SK-N-SH treated with all-trans-retinoic acid at 6 μM for 48 hours (cell line): ENCODE measurements around the gene GTPBP3.
"Not testable (repeated sequence)": the region's sequence is repeated elsewhere in the genome, so short reads cannot be mapped to it uniquely, and the experiment has no call there.

Experiments
- ATAC-seq: fragments of 200-7000 bp; cut with Tn5 transposase; 3 replicates; pipeline ENCODE4 v1.9.1; 2020; ENCODE audit warnings: mild to moderate bottlenecking, moderate library complexity
- ARNTL ChIP-seq: fragments of 450-650 bp; formaldehyde crosslinking; IDR thresholded peaks from 2 replicates; pipeline ENCODE4 v1.5.0; 2020; ENCODE audit warnings: low read depth, mild to moderate bottlenecking, moderate library complexity, borderline replicate concordance
- BACH2 ChIP-seq: fragments of 250-450 bp; sonication (Bioruptor Pico); IDR thresholded peaks from 2 replicates; pipeline ENCODE4 v1.9.0; 2021; ENCODE audit warnings: mild to moderate bottlenecking, borderline replicate concordance
- CSDC2 ChIP-seq: fragments of 250-450 bp; sonication (Bioruptor Pico); IDR thresholded peaks from 2 replicates; pipeline ENCODE4 v1.5.0; 2020; ENCODE audit warnings: mild to moderate bottlenecking, moderate library complexity
- GLIS3 ChIP-seq: fragments of 250-450 bp; sonication (Bioruptor Pico); IDR thresholded peaks from 2 replicates; pipeline ENCODE4 v1.5.0; 2020; ENCODE audit warnings: mild to moderate bottlenecking, moderate library complexity
- OSR1 ChIP-seq: fragments of 250-450 bp; sonication (Bioruptor Pico); IDR thresholded peaks from 2 replicates; pipeline ENCODE4 v1.8.0; 2022; ENCODE audit warnings: moderate library complexity, mild to moderate bottlenecking, inconsistent platforms
- PPARA ChIP-seq: fragments of 250-450 bp; sonication (Bioruptor Pico); IDR thresholded peaks from 2 replicates; pipeline ENCODE4 v1.5.0; 2020; ENCODE audit warnings: mild to moderate bottlenecking, borderline replicate concordance
- RARB ChIP-seq: fragments of 250-450 bp; sonication (Bioruptor Pico); IDR thresholded peaks from 2 replicates; pipeline ENCODE4 v1.8.0; 2021; ENCODE audit warnings: mild to moderate bottlenecking, moderate library complexity
- SNAI2 ChIP-seq: fragments of 250-450 bp; sonication (Bioruptor Pico); IDR thresholded peaks from 2 replicates; pipeline ENCODE4 v1.5.0; 2020; ENCODE audit warnings: mild to moderate bottlenecking, moderate library complexity
- TCF4 ChIP-seq: fragments of 250-450 bp; sonication (Bioruptor Pico); IDR thresholded peaks from 2 replicates; pipeline ENCODE4 v1.8.0; 2021; ENCODE audit warnings: mild to moderate bottlenecking, moderate library complexity, borderline replicate concordance
- TOX ChIP-seq: fragments of 250-450 bp; sonication (Bioruptor Pico); IDR thresholded peaks from 2 replicates; pipeline ENCODE4 v1.8.0; 2021; ENCODE audit warnings: mild to moderate bottlenecking, moderate library complexity, borderline replicate concordance
- ZC3H10 ChIP-seq: fragments of 250-450 bp; sonication (Bioruptor Pico); IDR thresholded peaks from 2 replicates; pipeline ENCODE4 v1.5.1; 2021; ENCODE audit warnings: mild to moderate bottlenecking, moderate library complexity
- ZNF565 ChIP-seq: fragments of 450-650 bp; formaldehyde crosslinking; conservative IDR thresholded peaks from 2 replicates; pipeline ENCODE4 v1.5.0; 2020; ENCODE audit warnings: low read depth, mild to moderate bottlenecking, moderate library complexity
- ZNF70 ChIP-seq: fragments of 450-650 bp; formaldehyde crosslinking; IDR thresholded peaks from 2 replicates; pipeline ENCODE4 v1.5.0; 2020; ENCODE audit warnings: mild to moderate bottlenecking, moderate library complexity
- TF ChIP-seq, protein P1 (sequence below): fragments of 250-450 bp; sonication (Bioruptor Pico); IDR thresholded peaks from 2 replicates; pipeline ENCODE4 v1.5.0; 2020; ENCODE audit warnings: mild to moderate bottlenecking, moderate library complexity
- TF ChIP-seq, protein P2 (sequence below): fragments of 250-450 bp; sonication (Bioruptor Pico); IDR thresholded peaks from 2 replicates; pipeline ENCODE4 v1.5.1; 2020; ENCODE audit warnings: low read depth, mild to moderate bottlenecking, moderate library complexity
- TF ChIP-seq, protein P3 (sequence below): fragments of 250-450 bp; sonication (Bioruptor Pico); IDR thresholded peaks from 2 replicates; pipeline ENCODE4 v1.8.0; 2021; ENCODE audit warnings: low read depth, mild to moderate bottlenecking, moderate library complexity, borderline replicate concordance
- TF ChIP-seq, protein P4 (sequence below): fragments of 250-450 bp; sonication (Bioruptor Pico); IDR thresholded peaks from 2 replicates; pipeline ENCODE4 v1.8.0; 2020; ENCODE audit warnings: mild to moderate bottlenecking, moderate library complexity, borderline replicate concordance
- TF ChIP-seq, protein P5 (sequence below): fragments of 250-450 bp; sonication (Bioruptor Pico); IDR thresholded peaks from 2 replicates; pipeline ENCODE4 v1.5.1; 2021; ENCODE audit warnings: mild to moderate bottlenecking, moderate library complexity

Gene GTPBP3

DNA sequence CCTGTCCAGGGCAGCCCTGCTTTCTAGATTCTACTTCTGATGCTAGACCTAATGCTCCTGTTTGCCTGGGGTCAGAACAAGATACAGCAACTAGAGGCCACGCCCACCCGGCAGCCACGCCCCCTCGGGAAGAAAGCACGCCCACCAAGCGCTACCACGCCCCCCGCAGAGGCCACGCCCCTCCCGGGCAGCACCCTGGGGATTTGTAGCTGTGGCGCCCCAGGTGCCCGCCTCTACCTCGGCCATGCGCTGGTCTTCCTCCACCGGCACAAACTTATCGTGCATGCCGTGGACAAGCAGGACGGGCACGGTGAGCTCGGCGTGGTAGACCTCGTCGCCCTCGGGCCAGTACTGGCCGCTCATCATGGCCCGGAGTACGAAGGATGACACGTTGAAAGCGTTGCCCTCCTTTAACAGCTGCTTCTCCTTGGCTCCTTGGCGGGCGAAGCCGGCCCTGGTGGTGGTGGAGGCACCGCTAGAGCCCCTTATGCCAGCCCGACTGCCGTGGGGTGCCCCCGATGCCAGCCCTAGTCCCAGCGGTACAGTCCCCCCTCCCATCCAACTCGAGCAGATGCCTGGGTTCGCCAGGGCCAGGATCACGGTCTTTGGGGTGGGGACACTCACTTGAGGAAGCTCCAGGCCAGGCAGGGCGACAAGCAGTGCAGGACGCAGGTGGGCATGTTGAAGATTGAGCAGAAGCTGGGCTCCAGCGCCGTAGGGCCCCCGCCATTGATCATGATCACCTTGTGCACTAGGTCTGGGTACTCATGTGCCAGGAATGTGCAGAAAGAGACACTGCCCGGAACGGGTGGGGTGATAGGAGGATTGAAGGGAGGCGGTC is 43.1 kb upstream of the GTPBP3 start:
- TF ChIP-seq OSR1 (CRISPR knock-in tag) = no peak
- TF ChIP-seq, protein P1, sequence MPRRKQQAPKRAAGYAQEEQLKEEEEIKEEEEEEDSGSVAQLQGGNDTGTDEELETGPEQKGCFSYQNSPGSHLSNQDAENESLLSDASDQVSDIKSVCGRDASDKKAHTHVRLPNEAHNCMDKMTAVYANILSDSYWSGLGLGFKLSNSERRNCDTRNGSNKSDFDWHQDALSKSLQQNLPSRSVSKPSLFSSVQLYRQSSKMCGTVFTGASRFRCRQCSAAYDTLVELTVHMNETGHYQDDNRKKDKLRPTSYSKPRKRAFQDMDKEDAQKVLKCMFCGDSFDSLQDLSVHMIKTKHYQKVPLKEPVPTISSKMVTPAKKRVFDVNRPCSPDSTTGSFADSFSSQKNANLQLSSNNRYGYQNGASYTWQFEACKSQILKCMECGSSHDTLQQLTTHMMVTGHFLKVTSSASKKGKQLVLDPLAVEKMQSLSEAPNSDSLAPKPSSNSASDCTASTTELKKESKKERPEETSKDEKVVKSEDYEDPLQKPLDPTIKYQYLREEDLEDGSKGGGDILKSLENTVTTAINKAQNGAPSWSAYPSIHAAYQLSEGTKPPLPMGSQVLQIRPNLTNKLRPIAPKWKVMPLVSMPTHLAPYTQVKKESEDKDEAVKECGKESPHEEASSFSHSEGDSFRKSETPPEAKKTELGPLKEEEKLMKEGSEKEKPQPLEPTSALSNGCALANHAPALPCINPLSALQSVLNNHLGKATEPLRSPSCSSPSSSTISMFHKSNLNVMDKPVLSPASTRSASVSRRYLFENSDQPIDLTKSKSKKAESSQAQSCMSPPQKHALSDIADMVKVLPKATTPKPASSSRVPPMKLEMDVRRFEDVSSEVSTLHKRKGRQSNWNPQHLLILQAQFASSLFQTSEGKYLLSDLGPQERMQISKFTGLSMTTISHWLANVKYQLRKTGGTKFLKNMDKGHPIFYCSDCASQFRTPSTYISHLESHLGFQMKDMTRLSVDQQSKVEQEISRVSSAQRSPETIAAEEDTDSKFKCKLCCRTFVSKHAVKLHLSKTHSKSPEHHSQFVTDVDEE (CRISPR knock-in tag) = no peak
- TF ChIP-seq TOX (CRISPR knock-in tag) = no peak
- TF ChIP-seq, protein P2, sequence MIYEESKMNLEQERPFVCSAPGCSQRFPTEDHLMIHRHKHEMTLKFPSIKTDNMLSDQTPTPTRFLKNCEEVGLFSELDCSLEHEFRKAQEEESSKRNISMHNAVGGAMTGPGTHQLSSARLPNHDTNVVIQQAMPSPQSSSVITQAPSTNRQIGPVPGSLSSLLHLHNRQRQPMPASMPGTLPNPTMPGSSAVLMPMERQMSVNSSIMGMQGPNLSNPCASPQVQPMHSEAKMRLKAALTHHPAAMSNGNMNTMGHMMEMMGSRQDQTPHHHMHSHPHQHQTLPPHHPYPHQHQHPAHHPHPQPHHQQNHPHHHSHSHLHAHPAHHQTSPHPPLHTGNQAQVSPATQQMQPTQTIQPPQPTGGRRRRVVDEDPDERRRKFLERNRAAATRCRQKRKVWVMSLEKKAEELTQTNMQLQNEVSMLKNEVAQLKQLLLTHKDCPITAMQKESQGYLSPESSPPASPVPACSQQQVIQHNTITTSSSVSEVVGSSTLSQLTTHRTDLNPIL (CRISPR knock-in tag) = no peak
- TF ChIP-seq ZC3H10 = no peak
- TF ChIP-seq GLIS3 = no peak
- TF ChIP-seq, protein P3, sequence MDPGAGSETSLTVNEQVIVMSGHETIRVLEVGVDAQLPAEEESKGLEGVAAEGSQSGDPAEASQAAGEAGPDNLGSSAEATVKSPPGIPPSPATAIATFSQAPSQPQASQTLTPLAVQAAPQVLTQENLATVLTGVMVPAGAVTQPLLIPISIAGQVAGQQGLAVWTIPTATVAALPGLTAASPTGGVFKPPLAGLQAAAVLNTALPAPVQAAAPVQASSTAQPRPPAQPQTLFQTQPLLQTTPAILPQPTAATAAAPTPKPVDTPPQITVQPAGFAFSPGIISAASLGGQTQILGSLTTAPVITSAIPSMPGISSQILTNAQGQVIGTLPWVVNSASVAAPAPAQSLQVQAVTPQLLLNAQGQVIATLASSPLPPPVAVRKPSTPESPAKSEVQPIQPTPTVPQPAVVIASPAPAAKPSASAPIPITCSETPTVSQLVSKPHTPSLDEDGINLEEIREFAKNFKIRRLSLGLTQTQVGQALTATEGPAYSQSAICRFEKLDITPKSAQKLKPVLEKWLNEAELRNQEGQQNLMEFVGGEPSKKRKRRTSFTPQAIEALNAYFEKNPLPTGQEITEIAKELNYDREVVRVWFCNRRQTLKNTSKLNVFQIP (CRISPR knock-in tag) = no peak
- no peak for TF ChIP-seq RARB
- TF ChIP-seq TCF4 = no peak
- no peak for TF ChIP-seq PPARA (CRISPR knock-in tag)
- no peak for TF ChIP-seq ZNF565 (CRISPR knock-in tag)
- no peak for TF ChIP-seq ZNF70 (CRISPR knock-in tag)
- TF ChIP-seq BACH2 (CRISPR knock-in tag) = no peak
- no peak for TF ChIP-seq CSDC2 (CRISPR knock-in tag)
- no peak for TF ChIP-seq ARNTL
- TF ChIP-seq SNAI2 = no peak
- ATAC-seq = no peak

DNA sequence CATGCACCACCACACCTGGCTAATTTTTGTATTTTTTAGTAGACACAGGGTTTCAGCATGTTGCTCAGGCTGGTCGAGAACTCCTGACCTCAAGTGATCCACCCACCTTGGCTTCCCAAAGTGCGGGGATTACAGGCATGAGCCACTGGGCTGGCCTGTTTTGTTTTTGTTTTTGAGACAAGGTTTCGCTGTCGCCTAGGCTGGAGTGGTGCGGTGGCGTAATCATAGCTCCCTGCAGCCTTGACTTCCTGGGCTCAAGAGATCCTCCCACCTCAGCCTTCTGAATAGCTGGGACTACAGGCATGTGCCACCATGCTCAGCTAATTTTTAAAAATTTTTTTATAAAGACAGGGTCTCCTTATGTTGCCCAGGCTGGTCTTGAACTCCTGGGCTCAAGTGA is 41.8 kb upstream of the GTPBP3 start:
- ATAC-seq = not testable (repeated sequence)

DNA sequence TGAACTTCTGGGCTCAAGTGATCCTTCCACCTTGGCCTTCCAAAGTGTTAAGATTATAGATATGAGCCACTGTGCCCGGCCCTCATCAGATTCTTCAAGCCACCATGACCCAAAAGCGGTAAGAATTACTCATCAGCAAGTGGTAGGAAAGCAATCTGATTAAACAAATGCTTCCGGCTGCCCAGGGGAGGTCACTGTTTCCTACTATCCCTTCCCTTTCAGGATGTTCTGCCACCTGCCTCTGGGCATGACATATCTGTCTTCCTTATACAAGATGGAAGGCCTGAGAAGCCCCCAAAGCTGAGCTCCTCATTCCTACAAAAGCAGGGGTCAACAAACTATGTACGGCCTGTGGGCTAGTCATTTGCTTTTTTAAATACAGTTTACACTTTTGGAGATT is 41.1 kb upstream of the GTPBP3 start:
- TF ChIP-seq, protein P2 (CRISPR knock-in tag) = no peak
- TF ChIP-seq GLIS3 (no peak), ARNTL (no peak), ZNF70 (CRISPR knock-in tag) (no peak), PPARA (CRISPR knock-in tag) (no peak), BACH2 (CRISPR knock-in tag) (no peak), OSR1 (CRISPR knock-in tag) (no peak)
- TF ChIP-seq, protein P4, sequence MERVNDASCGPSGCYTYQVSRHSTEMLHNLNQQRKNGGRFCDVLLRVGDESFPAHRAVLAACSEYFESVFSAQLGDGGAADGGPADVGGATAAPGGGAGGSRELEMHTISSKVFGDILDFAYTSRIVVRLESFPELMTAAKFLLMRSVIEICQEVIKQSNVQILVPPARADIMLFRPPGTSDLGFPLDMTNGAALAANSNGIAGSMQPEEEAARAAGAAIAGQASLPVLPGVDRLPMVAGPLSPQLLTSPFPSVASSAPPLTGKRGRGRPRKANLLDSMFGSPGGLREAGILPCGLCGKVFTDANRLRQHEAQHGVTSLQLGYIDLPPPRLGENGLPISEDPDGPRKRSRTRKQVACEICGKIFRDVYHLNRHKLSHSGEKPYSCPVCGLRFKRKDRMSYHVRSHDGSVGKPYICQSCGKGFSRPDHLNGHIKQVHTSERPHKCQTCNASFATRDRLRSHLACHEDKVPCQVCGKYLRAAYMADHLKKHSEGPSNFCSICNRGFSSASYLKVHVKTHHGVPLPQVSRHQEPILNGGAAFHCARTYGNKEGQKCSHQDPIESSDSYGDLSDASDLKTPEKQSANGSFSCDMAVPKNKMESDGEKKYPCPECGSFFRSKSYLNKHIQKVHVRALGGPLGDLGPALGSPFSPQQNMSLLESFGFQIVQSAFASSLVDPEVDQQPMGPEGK (CRISPR knock-in tag) = no peak
- TF ChIP-seq, protein P5, sequence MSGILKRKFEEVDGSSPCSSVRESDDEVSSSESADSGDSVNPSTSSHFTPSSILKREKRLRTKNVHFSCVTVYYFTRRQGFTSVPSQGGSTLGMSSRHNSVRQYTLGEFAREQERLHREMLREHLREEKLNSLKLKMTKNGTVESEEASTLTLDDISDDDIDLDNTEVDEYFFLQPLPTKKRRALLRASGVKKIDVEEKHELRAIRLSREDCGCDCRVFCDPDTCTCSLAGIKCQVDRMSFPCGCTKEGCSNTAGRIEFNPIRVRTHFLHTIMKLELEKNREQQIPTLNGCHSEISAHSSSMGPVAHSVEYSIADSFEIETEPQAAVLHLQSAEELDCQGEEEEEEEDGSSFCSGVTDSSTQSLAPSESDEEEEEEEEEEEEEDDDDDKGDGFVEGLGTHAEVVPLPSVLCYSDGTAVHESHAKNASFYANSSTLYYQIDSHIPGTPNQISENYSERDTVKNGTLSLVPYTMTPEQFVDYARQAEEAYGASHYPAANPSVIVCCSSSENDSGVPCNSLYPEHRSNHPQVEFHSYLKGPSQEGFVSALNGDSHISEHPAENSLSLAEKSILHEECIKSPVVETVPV (CRISPR knock-in tag) = no peak
- no peak for ATAC-seq
